ENCODE measurements around the gene ESR2.

ESR2 gene

GRCh38 chr14:64178814-64179213 lies 115.4 kb downstream of the ESR2 start:
- H3K4me3 ChIP-seq (ENCODE audit: low read depth, low read length), result no peak overlapping the region
- TF ChIP-seq CTCF (IDR thresholded peaks at IDR 0.05; ENCODE audit: low read depth, low read length), result no peak

GRCh38 chr14:64176330-64176729 lies 117.8 kb downstream of the ESR2 start:
- H3K4me3 ChIP-seq (ENCODE audit: low read depth, low read length), result no peak overlapping the region

GRCh38 chr14:64174922-64175782 lies 119.0 kb downstream of the ESR2 start:
- TF ChIP-seq CTCF (IDR thresholded peaks at IDR 0.05; ENCODE audit: low read depth, low read length), result no peak

More at GRCh38 chr14:64176330-64176729, 117.8 kb downstream of the ESR2 start:
- TF ChIP-seq CTCF (IDR thresholded peaks at IDR 0.05; ENCODE audit: low read depth, low read length), result no peak

GRCh38 chr14:64170181-64170580 lies 124.0 kb downstream of the ESR2 start:
- TF ChIP-seq CTCF (IDR thresholded peaks at IDR 0.05; ENCODE audit: low read depth, low read length), result no peak
- H3K4me3 ChIP-seq (ENCODE audit: low read depth, low read length), result no peak overlapping the region

More at GRCh38 chr14:64174922-64175782, 119.0 kb downstream of the ESR2 start:
- no peak overlapping the region for H3K4me3 ChIP-seq (ENCODE audit: low read depth, low read length)

GRCh38 chr14:64159588-64159987 lies 134.6 kb downstream of the ESR2 start:
- TF ChIP-seq CTCF (IDR thresholded peaks at IDR 0.05; ENCODE audit: low read depth, low read length), result no peak
- H3K4me3 ChIP-seq (ENCODE audit: low read depth, low read length), result no peak overlapping the region

GRCh38 chr14:64158608-64159007 lies 135.6 kb downstream of the ESR2 start:
- no peak overlapping the region for H3K4me3 ChIP-seq (ENCODE audit: low read depth, low read length)
- TF ChIP-seq CTCF (IDR thresholded peaks at IDR 0.05; ENCODE audit: low read depth, low read length), result no peak

GRCh38 chr14:64149921-64150320 lies 144.2 kb downstream of the ESR2 start:
- TF ChIP-seq CTCF (IDR thresholded peaks at IDR 0.05; ENCODE audit: low read depth, low read length), result no peak

More at GRCh38 chr14:64149921-64150320, 144.2 kb downstream of the ESR2 start:
- no peak overlapping the region for H3K4me3 ChIP-seq (ENCODE audit: low read depth, low read length)

All from WI38 (cell line).